ENCODE results near the gene GREB1L.
"Not testable (repeated sequence)": the region's sequence is repeated elsewhere in the genome, so short reads cannot be mapped to it uniquely, and the experiment has no call there.

GRCh38 chr18:21214409-21214808 lies 27.6 kb upstream of the GREB1L start:
- not testable (repeated sequence) for TF ChIP-seq CTCF, POLR2AphosphoS5, POLR2A, EP300 (IDR thresholded peaks at IDR 0.05)
